Esophagus squamous epithelium (tissue), 4 donors: ENCODE data around the gene RAD51D.

Source experiments
- POLR2A ChIP-seq, 4 donors: fragments of 450-650 bp; IDR thresholded peaks; one replicate each; pipeline ENCODE4 v1.6.1; 2017; ENCODE audit warnings: antibody characterized with exemption in 4 of 4, mild to moderate bottlenecking in 4 of 4, moderate library complexity in 3 of 4
- TF ChIP-seq, protein P1 (sequence below), 6 experiments: fragments of 450-650 bp in 4 of 6; fragments of 200-600 bp in 2 of 6; sonication (generic) in 2 of 6; IDR thresholded peaks; one replicate each; pipeline ENCODE4 v1.5.1; 2016 to 2019; ENCODE audit warnings: antibody characterized with exemption in 6 of 6, mild to moderate bottlenecking in 4 of 6, moderate library complexity in 4 of 6

GRCh38 chr17:35147375-35147905, 27.8 kb upstream of the RAD51D start, which contains the start of gene UNC45B:
- TF ChIP-seq POLR2A (IDR thresholded peaks at IDR 0.05) = no peak
- TF ChIP-seq, protein P1, sequence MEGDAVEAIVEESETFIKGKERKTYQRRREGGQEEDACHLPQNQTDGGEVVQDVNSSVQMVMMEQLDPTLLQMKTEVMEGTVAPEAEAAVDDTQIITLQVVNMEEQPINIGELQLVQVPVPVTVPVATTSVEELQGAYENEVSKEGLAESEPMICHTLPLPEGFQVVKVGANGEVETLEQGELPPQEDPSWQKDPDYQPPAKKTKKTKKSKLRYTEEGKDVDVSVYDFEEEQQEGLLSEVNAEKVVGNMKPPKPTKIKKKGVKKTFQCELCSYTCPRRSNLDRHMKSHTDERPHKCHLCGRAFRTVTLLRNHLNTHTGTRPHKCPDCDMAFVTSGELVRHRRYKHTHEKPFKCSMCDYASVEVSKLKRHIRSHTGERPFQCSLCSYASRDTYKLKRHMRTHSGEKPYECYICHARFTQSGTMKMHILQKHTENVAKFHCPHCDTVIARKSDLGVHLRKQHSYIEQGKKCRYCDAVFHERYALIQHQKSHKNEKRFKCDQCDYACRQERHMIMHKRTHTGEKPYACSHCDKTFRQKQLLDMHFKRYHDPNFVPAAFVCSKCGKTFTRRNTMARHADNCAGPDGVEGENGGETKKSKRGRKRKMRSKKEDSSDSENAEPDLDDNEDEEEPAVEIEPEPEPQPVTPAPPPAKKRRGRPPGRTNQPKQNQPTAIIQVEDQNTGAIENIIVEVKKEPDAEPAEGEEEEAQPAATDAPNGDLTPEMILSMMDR (IDR thresholded peaks at IDR 0.05) = no peak
